GM12865 (cell line): ENCODE data around the gene SLC4A9.

Source experiments
- DNase-seq: peaks from one replicate; pipeline ENCODE4 v3.0.0; 2010; ENCODE audit warnings: low read depth
- H3K4me3 ChIP-seq: 2 replicates; pipeline ENCODE4 v1.5.1; 2011; ENCODE audit warnings: mild to moderate bottlenecking, low read depth, low read length, control low read depth
- CTCF ChIP-seq: IDR thresholded peaks from 2 replicates; pipeline ENCODE4 v1.5.1; 2011; ENCODE audit warnings: low read length, control low read depth, low read depth, inconsistent platforms; ENCODE audit not compliant: insufficient read depth; ENCODE audit errors: missing control alignments

SLC4A9 gene

GRCh38 chr5:140423609-140424008, 63.6 kb downstream of the SLC4A9 start:
- no peak for DNase-seq
- no peak for TF ChIP-seq CTCF
- no peak overlapping the region for H3K4me3 ChIP-seq

- TF ChIP-seq CTCF: no peak
- H3K4me3 ChIP-seq: no peak overlapping the region
- no peak for DNase-seq
Measured at GRCh38 chr5:140424135-140424534, 64.1 kb downstream of the SLC4A9 start.
